HL-60 (cell line): ENCODE results near the gene ADD2.

Experiments used
- CTCF ChIP-seq: IDR thresholded peaks from one replicate; pipeline ENCODE4 v1.5.1; 2011; ENCODE audit warnings: low read length, control low read depth, inconsistent platforms; ENCODE audit not compliant: insufficient read depth
- GABPA ChIP-seq: IDR thresholded peaks from 2 replicates; pipeline ENCODE4 v1.6.1; 2012; ENCODE audit warnings: low read depth
- POLR2AphosphoS5 ChIP-seq: IDR thresholded peaks from 2 replicates; pipeline ENCODE4 v1.6.1; 2012; ENCODE audit warnings: low read depth
- REST ChIP-seq: IDR thresholded peaks from 2 replicates; pipeline ENCODE4 v1.6.1; 2012; ENCODE audit warnings: low read depth; ENCODE audit not compliant: insufficient replicate concordance

GRCh38 chr2:70690846-70691245 is 77.2 kb downstream of the ADD2 start:
- TF ChIP-seq CTCF (no peak), POLR2AphosphoS5 (no peak), GABPA (no peak), REST (no peak)
